Measurements from ENCODE around the gene TFR2.
"Not testable (repeated sequence)": the region's sequence is repeated elsewhere in the genome, so short reads cannot be mapped to it uniquely, and the experiment has no call there.

DNA sequence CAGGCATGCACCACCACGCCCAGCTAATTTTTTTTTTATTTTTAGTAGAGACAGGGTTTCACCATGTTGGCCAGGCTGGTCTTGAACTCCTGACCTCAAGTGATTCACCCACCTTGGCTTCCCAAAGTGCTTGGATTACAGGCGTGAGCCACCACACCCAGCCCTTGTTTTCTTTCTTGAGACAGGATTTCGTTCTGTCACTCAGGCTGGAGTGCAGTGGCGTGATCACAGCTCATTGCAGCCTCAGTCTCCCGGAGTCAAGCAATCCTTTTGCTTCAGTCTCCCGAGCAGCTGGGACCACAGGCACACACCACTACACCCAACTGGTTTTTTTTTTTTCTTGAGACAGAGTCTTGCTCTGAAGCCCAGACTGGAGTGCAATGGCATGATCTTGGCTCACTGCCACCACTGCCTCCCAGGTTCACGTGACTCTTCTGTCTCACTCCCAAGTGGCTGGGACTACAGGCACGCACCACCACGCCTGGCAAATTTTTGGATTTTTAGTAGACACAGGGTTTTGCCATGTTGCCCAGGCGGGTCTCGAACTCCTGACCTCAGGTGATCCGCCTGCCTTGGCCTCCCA lies 20.9 kb upstream of the TFR2 start:
- TF ChIP-seq, protein P1, sequence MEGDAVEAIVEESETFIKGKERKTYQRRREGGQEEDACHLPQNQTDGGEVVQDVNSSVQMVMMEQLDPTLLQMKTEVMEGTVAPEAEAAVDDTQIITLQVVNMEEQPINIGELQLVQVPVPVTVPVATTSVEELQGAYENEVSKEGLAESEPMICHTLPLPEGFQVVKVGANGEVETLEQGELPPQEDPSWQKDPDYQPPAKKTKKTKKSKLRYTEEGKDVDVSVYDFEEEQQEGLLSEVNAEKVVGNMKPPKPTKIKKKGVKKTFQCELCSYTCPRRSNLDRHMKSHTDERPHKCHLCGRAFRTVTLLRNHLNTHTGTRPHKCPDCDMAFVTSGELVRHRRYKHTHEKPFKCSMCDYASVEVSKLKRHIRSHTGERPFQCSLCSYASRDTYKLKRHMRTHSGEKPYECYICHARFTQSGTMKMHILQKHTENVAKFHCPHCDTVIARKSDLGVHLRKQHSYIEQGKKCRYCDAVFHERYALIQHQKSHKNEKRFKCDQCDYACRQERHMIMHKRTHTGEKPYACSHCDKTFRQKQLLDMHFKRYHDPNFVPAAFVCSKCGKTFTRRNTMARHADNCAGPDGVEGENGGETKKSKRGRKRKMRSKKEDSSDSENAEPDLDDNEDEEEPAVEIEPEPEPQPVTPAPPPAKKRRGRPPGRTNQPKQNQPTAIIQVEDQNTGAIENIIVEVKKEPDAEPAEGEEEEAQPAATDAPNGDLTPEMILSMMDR (IDR thresholded peaks at IDR 0.05), result not testable (repeated sequence)
- not testable (repeated sequence) for TF ChIP-seq POLR2A (IDR thresholded peaks at IDR 0.05; ENCODE audit: low read depth); POLR2AphosphoS5 (IDR thresholded peaks at IDR 0.05); EP300 (IDR thresholded peaks at IDR 0.05)
